Bronchial epithelial cell (primary cell): ENCODE data around the gene JARID2. TPM values are rescaled to one million over a fixed set of nuclear protein-coding genes. Genes with fewer than 3 reads are reported as not detected.
"Not testable (repeated sequence)": the region's sequence is repeated elsewhere in the genome, so short reads cannot be mapped to it uniquely, and the experiment has no call there.

Source experiments
- DNase-seq: peaks from one replicate; pipeline ENCODE4 v3.0.0-alpha.2; 2010; ENCODE audit warnings: low read depth
- FAIRE-seq: peaks from 2 replicates; lab custom pipeline; 2011; peaks lifted over from hg19 to GRCh38; lab: Jason Lieb, UNC
- H3K27me3 ChIP-seq: 2 replicates; pipeline ENCODE4 v1.5.1; 2011; ENCODE audit warnings: low read length; ENCODE audit not compliant: control insufficient read depth, insufficient read depth
- H3K36me3 ChIP-seq: 2 replicates; pipeline ENCODE4 v1.5.1; 2011; ENCODE audit warnings: low read length; ENCODE audit not compliant: control insufficient read depth, insufficient read depth
- H3K4me3 ChIP-seq: 2 replicates; pipeline ENCODE4 v1.5.1; 2011; ENCODE audit warnings: mild to moderate bottlenecking, low read depth, low read length, control low read depth
- total RNA-seq: library from RNA; depleted of rRNA; stranded (reverse); fragments of >200 nt; gene quantifications from 2 replicates; pipeline ENCODE4 v1.2.1, GENCODE V29; 2014
- TF ChIP-seq, protein P1 (sequence below): IDR thresholded peaks from 2 replicates; pipeline ENCODE4 v1.5.1; 2011; ENCODE audit warnings: mild to moderate bottlenecking, moderate library complexity, low read length, control low read depth, inconsistent platforms; ENCODE audit not compliant: insufficient read depth, severe bottlenecking

JARID2 gene
- total RNA-seq, 1 donor from 2014 or later, result 29.2 TPM

DNA sequence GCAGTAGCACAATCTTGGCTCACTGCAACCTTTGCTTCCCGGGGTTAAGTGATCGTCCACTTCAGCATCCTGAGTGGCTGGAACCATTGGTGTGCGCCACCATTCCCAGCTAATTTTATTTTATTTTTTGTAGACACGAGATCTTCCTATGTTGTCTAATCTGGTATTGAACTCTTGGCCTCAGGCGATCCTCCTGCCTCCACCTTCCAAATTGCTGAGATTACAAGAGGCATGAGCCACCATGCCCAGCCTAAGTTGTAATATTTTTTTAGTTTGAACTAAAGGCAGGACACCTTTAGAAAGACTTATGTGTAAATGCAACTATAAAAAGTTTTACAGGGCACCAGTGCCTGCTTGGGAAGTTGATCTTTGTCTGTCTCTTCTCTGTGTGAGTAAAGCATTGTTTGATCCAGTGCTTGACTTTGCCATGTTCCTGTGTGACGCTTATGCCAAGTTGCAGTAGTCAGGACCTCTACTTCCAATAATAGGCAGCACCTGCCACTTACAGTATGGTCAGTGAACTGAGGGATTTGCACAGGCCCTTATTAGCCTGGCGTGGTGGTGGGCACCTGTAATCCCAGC lies 46.9 kb downstream of the JARID2 start:
- H3K27me3 ChIP-seq, result no peaks in the 10 kb centered on the region
- TF ChIP-seq, protein P1, sequence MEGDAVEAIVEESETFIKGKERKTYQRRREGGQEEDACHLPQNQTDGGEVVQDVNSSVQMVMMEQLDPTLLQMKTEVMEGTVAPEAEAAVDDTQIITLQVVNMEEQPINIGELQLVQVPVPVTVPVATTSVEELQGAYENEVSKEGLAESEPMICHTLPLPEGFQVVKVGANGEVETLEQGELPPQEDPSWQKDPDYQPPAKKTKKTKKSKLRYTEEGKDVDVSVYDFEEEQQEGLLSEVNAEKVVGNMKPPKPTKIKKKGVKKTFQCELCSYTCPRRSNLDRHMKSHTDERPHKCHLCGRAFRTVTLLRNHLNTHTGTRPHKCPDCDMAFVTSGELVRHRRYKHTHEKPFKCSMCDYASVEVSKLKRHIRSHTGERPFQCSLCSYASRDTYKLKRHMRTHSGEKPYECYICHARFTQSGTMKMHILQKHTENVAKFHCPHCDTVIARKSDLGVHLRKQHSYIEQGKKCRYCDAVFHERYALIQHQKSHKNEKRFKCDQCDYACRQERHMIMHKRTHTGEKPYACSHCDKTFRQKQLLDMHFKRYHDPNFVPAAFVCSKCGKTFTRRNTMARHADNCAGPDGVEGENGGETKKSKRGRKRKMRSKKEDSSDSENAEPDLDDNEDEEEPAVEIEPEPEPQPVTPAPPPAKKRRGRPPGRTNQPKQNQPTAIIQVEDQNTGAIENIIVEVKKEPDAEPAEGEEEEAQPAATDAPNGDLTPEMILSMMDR, result no peak
- H3K36me3 ChIP-seq, result no peaks in the 10 kb centered on the region
- FAIRE-seq, result no peak
- DNase-seq, result no peak
- no peak overlapping the region for H3K4me3 ChIP-seq

DNA sequence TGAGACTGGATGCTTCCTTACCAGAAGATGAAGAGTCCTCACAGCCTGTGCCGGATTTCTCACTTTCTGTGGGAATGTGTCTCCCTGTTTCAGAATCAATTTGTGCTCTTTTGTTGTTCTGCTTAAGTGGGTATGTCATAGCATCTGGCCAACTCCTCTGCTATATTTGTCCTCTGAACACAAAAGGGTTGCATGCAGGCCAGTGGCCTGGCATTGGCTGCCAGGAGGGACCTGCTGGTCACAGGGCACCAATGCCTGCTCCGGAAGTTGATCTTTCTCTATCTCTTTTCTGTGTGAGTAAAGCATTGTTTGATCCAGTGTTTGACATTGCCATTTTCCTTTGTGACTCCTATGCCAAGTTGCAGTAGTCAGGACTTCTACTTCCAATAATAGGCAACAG lies 47.8 kb downstream of the JARID2 start:
- H3K36me3 ChIP-seq, result no peaks in the 10 kb centered on the region
- no peak overlapping the region for H3K4me3 ChIP-seq
- FAIRE-seq, result no peak
- no peaks in the 10 kb centered on the region for H3K27me3 ChIP-seq
- TF ChIP-seq, protein P1, result no peak
- DNase-seq, result no peak

DNA sequence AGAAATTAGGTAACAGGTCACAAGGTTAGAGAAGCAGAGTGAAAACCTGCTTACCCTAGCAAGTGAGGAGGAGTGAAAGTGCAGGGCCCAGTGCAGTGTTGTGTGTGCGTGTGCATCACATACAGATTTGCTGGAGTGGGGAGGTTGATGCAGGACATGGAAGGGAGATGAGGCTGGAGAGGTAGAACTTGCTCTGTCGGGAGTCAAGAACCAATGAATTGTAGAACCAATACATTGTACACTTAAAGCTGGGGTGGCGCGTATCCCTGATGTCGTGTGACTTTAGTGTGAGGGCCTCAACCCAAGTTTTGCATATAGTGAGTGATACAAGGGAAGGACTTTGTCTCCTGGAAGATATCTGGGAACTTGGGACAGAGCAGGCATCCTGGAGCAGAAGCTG lies 48.6 kb downstream of the JARID2 start:
- Histone ChIP-seq H3K4me3 (no peak overlapping the region), H3K36me3 (no peaks in the 10 kb centered on the region), H3K27me3 (no peaks in the 10 kb centered on the region)
- FAIRE-seq (no peak), DNase-seq (no peak)
- TF ChIP-seq, protein P1, result no peak

DNA sequence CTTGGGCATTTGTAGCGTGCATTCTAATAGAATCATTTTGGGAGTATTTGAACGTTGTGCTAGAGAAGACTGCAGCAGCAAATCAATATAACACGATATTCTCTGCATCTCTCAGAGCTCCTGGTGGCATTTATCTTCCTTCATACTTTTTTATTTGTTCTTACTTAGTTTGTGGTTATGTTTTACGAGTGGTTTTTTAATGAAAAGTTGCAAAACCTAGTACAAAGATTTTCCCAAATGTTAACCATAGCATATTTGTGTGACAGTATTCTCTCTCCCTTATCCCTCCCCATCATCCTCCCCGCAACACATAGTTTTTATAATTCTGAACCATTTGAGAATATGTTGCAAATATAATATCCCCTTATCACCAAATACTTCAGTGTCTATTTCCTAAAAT lies 50.4 kb downstream of the JARID2 start:
- Histone ChIP-seq H3K4me3 (no peak overlapping the region), H3K36me3 (no peaks in the 10 kb centered on the region), H3K27me3 (no peaks in the 10 kb centered on the region)
- TF ChIP-seq, protein P1, result no peak
- FAIRE-seq, result no peak
- no peak for DNase-seq

DNA sequence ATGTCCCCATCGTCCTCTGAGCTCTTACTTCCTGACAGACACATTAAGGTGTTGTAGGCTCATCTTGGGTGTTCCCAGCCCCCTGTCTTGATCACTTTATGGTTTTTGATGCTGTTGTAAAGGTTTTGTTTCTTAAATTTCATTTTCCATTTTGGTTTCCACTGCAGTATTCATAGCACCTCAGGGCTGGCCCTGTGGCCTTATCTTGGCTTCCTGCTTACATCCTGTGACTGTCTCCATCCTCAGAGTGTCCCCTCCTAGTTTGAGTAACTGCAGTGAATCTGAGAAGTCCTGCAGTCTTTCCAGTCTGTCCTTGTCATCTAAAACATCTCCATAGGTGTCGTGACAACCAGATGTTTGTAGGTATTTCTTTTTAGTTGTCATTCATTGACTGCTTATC lies 50.9 kb downstream of the JARID2 start:
- no peaks in the 10 kb centered on the region for H3K36me3 ChIP-seq
- H3K4me3 ChIP-seq, result no peak overlapping the region
- DNase-seq (no peak), FAIRE-seq (no peak)
- TF ChIP-seq, protein P1, result no peak
- H3K27me3 ChIP-seq, result no peaks in the 10 kb centered on the region

DNA sequence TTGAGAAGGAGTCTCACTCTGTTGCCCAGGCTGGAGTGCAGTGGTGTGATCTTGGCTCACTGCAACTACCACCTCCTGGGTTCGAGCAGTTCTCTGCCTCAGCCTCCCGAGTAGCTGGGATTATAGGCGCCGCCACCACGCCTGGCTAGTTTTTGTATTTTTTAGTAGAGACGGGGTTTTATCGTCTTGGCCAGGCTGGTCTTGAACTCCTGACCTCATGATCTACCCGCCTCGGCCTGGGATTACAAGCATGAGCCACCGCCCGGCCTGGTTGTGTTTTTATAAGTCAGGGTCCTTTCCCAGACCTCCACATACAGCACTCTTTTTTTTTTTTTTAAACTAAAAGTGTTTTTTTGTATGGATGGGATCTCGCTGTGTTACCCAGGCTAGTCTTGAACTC lies 51.3 kb downstream of the JARID2 start:
- not testable (repeated sequence) for FAIRE-seq, H3K27me3 ChIP-seq, H3K4me3 ChIP-seq, DNase-seq, H3K36me3 ChIP-seq
